UCSD-AML1 (cell line): ENCODE results near the gene TUBB4A.
"Not testable (repeated sequence)": the region's sequence is repeated elsewhere in the genome, so short reads cannot be mapped to it uniquely, and the experiment has no call there.

Source experiments
- DNase-seq: peaks from one replicate; lab custom pipeline; 2025; ENCODE audit not compliant: unreplicated experiment; lab: John Stamatoyannopoulos, UW

The TUBB4A gene

DNA sequence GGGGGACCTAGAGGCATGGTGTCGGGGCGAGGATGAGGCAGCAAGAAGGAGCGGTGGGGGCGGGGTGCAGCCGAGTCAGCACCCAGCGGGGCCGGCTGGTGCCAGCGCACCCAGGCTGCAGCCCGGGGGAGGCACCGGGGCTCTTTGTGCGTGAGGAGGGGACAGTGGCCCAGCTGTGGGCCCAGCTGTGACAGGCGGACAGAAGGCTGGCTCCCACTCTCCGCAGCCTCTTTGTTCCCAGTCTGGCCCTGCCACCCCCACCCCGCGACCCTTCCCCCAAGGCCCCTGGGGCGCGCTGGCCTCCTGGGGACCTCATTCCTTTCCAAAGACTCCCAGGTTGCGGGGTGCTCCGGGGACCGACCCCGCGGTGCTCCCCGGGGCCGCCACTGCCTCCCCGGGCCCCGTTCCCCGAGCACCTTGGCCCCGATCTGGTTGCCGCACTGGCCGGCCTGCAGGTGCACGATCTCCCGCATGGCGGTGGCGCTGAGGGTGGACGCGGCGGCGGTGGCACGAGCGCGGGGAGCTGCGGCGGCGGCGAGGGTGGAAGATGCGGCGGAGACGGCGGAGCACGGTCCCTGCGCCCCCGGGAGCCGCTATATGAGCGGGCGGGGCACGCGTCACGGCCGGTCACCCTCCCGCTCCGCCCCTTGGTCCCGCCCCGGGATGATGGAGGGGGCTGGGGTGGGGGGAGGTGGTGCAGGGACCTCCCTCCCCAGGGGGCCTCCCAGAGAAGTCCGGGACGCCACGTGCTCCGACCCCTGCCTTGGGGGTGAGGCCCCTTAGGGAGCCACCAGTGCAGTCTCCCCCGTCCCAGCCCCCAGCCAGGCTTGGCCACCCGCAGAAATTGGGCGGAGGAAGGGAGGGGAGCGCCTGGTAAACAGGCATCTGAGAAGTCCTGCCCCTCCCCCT is at the start of gene TUBB4A:
Gene TUBB4A, minus strand, starts transcription at position 570 of the 909 bp plus-strand sequence. Its CDS starts 97 bp downstream, at position 473.
- DNase-seq, result no peak

- no peak for DNase-seq
Observed at GRCh38 chr19:6551091-6551490, 49.0 kb upstream of the TUBB4A start.

- DNase-seq, result not testable (repeated sequence)
Observed at GRCh38 chr19:6550679-6551078, 48.6 kb upstream of the TUBB4A start.

GRCh38 chr19:6543866-6544347 is 41.8 kb upstream of the TUBB4A start:
- DNase-seq, result no peak

GRCh38 chr19:6540918-6541689 is 39.0 kb upstream of the TUBB4A start:
- DNase-seq, result no peak

DNA sequence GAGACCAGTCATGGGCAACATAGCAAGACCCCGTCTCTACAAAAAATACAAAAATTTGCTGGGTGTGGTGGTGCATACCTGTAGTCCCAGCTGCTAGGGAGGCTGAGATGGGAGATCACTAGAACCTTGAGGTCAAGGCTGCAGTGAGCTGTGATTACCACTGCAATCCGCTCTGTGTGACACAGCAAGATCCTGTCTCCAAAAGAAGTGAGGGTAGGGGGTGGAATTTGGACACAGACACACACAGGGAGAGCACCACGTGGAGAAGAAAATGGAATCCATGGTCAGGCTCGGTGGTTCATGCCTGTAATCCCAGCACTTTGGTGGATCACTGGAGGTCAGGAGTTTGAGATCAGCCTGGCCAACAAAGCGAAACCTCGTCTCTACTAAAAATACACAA is 37.4 kb upstream of the TUBB4A start:
- DNase-seq, result no peak

- DNase-seq, result no peak
Observed at GRCh38 chr19:6535558-6536137, 33.5 kb upstream of the TUBB4A start.

DNA sequence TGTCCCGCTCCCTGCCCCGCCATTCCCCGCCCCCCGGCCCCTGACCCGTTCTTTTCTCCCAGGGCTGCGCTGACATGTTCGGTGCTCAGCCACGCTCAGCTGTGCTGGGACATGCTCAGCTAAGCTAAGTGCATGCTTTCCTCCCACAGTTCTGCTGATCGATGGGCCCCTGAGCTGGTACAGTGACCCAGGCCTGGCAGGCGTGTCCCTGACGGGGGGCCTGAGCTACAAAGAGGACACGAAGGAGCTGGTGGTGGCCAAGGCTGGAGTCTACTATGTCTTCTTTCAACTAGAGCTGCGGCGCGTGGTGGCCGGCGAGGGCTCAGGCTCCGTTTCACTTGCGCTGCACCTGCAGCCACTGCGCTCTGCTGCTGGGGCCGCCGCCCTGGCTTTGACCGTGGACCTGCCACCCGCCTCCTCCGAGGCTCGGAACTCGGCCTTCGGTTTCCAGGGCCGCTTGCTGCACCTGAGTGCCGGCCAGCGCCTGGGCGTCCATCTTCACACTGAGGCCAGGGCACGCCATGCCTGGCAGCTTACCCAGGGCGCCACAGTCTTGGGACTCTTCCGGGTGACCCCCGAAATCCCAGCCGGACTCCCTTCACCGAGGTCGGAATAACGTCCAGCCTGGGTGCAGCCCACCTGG is 32.5 kb upstream of the TUBB4A start:
- no peak for DNase-seq

GRCh38 chr19:6533746-6534418 is 31.8 kb upstream of the TUBB4A start:
- DNase-seq, result no peak

- DNase-seq, result no peak
Observed at GRCh38 chr19:6533000-6533328, 30.9 kb upstream of the TUBB4A start.

- peak; percentile 60 for DNase-seq
Observed at GRCh38 chr19:6532244-6532999, 30.3 kb upstream of the TUBB4A start.

- no peak for DNase-seq
Observed at GRCh38 chr19:6531956-6532243, 29.8 kb upstream of the TUBB4A start.

- DNase-seq, result no peak
Observed at GRCh38 chr19:6531163-6531955, 29.2 kb upstream of the TUBB4A start.

DNA sequence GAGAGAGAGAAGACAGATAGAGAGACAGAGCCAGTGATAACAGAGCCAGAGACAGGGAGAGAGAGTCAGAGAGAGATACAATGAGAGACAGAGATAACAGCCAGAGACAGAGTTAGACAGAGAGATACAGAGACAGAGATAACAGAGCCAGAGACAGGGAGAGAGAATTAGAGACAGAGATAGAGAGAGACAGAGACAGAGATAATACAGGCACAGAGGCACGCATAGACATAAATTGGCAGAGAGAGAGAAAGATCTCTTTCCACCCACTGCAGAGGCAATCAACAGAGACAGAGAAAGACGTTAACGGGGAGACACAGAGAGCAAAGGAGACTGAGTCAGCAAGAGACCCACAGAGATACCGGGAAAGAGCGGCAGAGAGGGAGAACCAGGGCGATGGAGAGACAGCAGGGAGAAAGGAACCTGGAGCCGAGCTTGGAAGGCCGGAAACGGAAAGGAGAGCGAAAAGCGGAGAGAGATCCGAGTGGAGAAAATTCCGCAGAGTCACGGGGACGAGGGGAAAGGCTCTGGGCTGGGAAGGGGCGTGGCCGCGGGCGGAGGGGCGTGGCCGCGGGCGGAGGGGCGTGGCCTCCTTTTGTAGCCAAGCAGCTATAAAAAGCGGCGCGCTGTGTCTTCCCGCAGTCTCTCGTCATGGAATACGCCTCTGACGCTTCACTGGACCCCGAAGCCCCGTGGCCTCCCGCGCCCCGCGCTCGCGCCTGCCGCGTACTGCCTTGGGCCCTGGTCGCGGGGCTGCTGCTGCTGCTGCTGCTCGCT is 28.5 kb upstream of the TUBB4A start, which contains the start of gene TNFSF9:
Gene TNFSF9, plus strand, starts transcription at position 641 of the 777 bp plus-strand sequence. Its CDS starts 11 bp downstream, at position 652.
- peak; percentile 92 for DNase-seq

- DNase-seq, result no peak
Observed at GRCh38 chr19:6529937-6530385, 27.9 kb upstream of the TUBB4A start.

- no peak for DNase-seq
Observed at GRCh38 chr19:6529351-6529750, 27.2 kb upstream of the TUBB4A start.

GRCh38 chr19:6528544-6529121 is 26.5 kb upstream of the TUBB4A start:
- DNase-seq, result peak; percentile 80
